HG02763 (cell line): ENCODE data around the gene DMRT3.

Source experiments
- ATAC-seq: cut with Tn5 transposase; IDR thresholded peaks from one replicate; pipeline ENCODE4 v1.9.1; 2021; ENCODE audit warnings: mild to moderate bottlenecking, moderate library complexity; ENCODE audit not compliant: unreplicated experiment

Gene DMRT3

GRCh38 chr9:976258-976942 lies at the start of gene DMRT3:
Gene DMRT3 (plus strand): TSS chr9:976655. CDS start chr9:977002, 347 bp downstream.
- ATAC-seq: no peak

GRCh38 chr9:926976-927375 lies 49.5 kb upstream of the DMRT3 start:
- no peak for ATAC-seq

GRCh38 chr9:928363-929042 lies 48.0 kb upstream of the DMRT3 start:
- no peak for ATAC-seq

- no peak for ATAC-seq
These were observed 46.7 kb upstream of the DMRT3 start for GRCh38 chr9:929719-930118.

GRCh38 chr9:933356-933755 lies 43.1 kb upstream of the DMRT3 start:
- no peak for ATAC-seq

GRCh38 chr9:935348-935965 lies 41.0 kb upstream of the DMRT3 start:
- ATAC-seq: no peak

GRCh38 chr9:942805-943580 lies 33.5 kb upstream of the DMRT3 start:
- ATAC-seq: no peak

- ATAC-seq: no peak
These were observed 28.5 kb upstream of the DMRT3 start for GRCh38 chr9:947985-948384.

- no peak for ATAC-seq
These were observed 28.0 kb upstream of the DMRT3 start for GRCh38 chr9:948497-948896.

- ATAC-seq: no peak
These were observed 26.3 kb upstream of the DMRT3 start for GRCh38 chr9:950139-950538.

GRCh38 chr9:952546-952945 lies 23.9 kb upstream of the DMRT3 start:
- no peak for ATAC-seq

- ATAC-seq: no peak
These were observed 17.4 kb upstream of the DMRT3 start for GRCh38 chr9:959105-959504.

- no peak for ATAC-seq
These were observed 16.5 kb upstream of the DMRT3 start for GRCh38 chr9:959914-960313.

- no peak for ATAC-seq
These were observed 14.4 kb upstream of the DMRT3 start for GRCh38 chr9:962023-962422.

- no peak for ATAC-seq
These were observed 11.0 kb upstream of the DMRT3 start for GRCh38 chr9:965497-965896.

GRCh38 chr9:966870-967269 lies 9.6 kb upstream of the DMRT3 start:
- ATAC-seq: no peak

GRCh38 chr9:967436-967835 lies 9.0 kb upstream of the DMRT3 start:
- no peak for ATAC-seq

- no peak for ATAC-seq
These were observed 8.4 kb upstream of the DMRT3 start for GRCh38 chr9:967903-968641.

GRCh38 chr9:969310-970150 lies 6.9 kb upstream of the DMRT3 start:
- ATAC-seq: no peak
